Left hindlimb (tissue), 1 donor: ENCODE data around the gene CEACAM16.
A peak's percentile ranks its signal among the peaks of the same experiment; 100 is the strongest.

ENCODE experiments used
- DNase-seq: peaks from one replicate; pipeline ENCODE4 v3.0.0-alpha.2; 2018

Gene CEACAM16

DNA sequence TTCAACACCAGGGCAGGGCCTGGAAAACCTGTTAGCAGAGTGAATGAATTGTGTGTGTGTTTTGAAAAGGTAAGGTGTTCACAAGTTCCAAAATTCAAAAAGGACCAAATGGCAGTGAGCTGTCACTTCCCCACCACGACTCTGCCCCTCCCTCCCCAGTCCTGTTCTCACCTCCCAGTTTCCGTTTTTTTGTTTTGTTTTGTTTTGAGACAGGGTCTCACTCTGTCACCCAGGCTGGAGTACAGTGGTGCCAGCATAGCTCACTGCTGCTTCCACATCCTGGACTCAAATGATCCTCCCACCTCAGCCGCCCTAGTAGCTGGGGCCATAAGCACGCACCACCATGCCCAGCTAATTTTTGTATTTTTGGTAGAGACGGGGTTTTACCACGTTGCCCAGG, 29.2 kb downstream of the CEACAM16 start:
- no peak for DNase-seq

DNA sequence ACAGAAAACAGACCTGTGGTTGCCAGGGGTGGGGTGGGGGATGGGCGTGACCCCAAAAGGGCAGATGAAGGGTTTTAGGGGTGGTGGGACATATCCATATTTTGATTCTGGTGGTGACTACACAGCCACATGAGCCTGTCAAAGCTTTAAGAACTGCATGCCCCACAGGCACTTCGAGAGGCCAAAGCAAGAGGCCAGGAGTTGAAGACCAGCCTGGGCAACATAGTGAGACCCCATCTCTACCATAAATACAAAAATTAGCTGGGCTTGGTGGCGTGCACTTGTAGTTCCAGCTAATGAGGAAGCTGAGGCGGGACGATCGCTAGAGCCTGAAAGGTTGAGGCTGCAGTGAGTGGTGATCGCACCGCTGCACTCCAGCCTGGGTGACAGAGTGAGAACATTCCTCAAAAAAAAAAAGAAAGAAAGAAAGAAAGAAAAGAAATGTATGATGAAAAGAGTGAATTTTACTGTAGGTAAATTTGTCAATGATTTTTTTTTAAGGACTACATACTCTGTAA, 30.6 kb downstream of the CEACAM16 start:
- no peak for DNase-seq

GRCh38 chr19:44731081-44731480, 32.1 kb downstream of the CEACAM16 start:
- no peak for DNase-seq

DNA sequence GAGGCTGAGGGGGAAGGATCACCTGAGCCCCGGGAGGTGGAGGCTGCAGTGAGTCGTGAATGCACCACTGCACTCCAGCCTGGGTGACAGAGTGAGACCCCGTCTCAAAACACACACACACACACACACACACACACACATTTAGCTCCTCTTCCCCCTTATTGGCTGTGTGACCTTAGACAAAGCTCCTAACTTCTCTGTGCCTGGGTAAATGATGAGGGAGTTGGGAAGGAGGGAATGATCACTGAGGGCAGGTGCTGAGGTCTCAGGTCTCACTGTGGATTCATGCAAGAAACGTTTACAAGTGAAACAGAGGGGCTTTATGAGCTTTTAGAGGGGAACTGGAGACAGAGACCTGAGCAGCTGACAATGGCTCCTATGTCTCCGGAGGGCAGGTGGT, 32.7 kb downstream of the CEACAM16 start:
- DNase-seq, result no peak

DNA sequence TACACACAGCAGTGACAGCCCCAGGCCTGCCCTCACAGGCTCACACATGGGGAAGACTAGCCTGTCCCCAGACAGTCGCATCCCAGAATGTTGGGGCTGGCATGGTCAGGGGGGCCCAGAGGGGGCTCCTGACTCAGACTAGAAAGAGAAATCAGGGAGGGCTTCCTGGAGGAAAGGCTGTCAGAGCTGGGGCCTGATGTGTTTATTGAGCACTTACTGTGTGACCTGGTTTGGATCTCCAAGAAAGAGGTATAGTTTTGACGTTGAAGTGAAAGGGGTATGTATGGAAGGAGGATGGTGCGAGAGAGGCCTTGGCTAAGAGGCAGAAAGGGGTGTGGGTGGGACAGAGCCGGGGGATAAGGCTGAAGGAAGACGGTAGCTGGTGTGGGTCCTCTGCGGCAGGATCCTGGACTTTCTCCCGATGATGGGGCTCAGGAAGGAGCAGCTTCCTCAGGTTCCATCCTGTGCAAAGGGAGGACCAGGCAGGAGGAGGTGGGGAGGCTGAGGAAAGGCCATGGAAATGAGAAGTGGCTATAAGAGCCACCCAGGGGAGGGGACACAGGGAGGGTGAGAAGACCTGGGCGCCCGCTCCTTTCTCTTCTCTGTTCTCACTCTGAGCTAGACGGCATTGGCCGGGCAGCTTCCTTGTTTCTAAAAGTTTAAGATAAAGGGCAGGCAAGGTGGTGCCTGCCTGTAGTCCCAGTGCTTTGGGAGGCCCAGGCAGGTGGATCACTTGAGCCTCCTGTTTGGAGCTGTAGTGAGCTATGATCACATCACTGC, 33.5 kb downstream of the CEACAM16 start:
- no peak for DNase-seq

GRCh38 chr19:44734357-44734756, 35.4 kb downstream of the CEACAM16 start:
- DNase-seq, result no peak

DNA sequence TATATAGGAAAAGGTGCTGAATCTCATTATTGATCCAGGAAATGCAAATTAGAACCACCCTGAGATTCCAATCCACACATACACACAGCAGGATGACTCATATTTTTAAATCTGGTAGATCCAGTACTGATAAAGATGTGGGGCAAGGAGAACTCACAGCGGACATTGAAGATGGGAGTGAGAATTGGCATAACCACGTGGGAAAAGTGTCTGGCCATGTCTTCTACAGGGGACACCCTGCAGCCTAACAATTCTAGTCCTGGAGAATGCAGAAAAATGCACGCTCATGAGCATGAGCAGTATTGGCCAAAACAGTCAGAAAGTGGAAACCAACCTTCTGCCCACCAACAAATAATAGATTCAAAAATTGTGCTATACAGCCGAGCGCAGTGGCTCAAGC, 36.1 kb downstream of the CEACAM16 start:
- no peak for DNase-seq

GRCh38 chr19:44737238-44738071, 38.5 kb downstream of the CEACAM16 start:
- DNase-seq, result no peak

DNA sequence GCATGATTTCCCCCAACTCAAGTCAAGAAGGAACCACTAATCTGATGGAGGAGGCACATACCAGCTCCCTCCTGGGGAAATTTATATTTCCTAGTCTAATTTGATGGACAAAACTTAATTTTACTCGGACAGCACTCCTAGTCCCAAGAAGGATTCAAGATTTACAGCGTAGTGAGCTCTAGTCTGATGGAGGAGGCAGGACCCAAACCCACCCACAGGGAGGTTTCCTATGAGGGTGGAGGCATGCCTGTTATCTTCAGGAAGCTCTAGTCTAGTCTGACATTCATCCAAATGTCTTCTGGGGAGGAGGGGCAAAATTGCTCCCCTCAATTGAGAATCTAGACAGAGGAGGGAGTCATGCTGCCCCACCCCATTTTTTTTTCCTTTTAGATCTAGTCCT, 39.2 kb downstream of the CEACAM16 start:
- no peak for DNase-seq

DNA sequence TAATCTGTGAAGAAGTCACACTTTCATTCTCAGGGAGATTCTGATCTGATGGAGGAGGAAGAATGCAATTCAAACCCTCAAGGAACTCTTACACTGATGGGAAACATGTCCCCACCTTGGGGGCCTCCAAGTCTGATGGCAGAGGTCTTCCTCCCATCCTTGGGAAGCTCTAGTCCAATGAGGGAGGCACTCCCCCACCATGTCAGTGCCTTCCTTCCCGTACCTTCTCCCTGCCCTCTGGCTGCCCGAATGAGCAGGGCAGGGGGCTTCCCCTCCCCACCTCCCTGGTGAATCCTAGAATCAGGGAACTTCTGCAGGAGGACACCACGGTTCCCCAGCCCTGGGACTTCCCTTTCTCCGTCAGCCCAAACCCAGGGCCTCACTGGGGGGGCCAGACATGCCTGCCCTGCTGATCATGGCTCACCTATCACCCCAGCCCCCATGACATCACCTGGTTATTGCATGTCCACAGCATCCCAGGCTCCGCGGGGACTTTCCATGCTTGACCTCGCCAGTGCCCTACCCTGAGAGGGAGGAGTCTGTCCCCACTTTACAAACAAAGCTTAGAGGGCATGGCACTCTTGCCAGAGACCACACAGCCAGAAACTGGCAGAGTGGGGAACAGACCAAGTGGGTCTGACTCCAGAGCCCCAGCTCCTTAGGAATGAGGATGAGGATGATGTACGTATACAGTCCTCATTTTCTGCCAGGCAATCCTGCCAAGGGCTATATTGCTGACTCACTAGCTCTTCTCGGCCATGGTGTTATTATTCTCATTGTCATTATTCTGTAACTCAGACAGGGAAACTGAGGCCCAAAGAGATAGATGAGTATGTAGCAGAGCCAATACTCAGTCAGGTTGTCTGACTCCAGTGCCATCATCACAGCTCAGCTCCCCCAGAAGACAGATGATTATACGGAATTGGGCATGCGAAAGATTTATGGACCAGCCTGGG, 39.9 kb downstream of the CEACAM16 start:
- DNase-seq, result no peak

- no peak for DNase-seq
Observed at GRCh38 chr19:44740351-44740824, 41.4 kb downstream of the CEACAM16 start.

DNA sequence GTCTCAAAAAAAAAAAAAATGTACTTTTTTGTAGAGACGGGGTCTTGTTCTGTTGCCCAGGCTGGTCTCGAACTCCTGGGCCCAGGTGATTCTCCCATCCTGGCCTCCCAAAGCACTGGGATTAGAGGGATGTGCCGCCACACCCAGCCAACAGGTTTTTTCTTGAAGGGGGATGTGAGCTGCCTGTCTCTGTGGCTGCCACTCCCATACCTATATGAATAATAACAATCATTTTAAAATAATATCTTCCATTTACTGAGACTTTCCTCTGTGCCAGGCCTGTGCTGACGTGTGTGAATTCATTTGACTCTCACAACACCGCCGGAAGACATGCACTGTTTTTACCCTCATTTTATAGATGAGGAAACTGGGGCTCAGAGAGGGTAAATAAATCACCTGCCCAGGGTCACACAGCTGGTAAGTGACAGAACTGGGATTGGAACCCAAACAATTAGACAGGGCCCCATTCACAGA, 42.3 kb downstream of the CEACAM16 start:
- no peak for DNase-seq

DNA sequence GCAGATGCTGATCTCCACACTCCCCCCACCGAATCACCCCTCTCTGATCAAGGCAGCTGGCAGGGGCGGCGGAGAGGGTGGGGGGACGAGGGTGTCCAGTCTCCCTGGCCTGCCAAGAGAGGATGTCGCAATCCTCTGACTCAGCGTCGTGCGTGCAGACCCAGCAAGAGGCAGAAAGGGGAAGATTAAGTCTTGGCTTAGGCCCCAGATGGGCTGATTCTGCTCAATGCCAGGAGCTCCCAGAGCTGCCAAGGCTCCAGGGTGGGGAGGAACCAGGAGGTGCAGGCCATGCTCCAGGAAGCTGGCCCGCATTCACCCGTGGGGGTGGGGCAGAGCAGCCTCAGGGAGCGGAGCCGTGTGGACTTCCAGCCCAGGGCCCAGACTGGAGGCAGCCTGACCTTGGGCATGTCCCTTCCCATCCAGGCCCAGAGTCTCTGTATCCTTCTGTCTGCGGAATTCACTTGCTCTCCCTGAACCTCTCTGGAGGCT, 42.9 kb downstream of the CEACAM16 start:
- peak; percentile 96 for DNase-seq

DNA sequence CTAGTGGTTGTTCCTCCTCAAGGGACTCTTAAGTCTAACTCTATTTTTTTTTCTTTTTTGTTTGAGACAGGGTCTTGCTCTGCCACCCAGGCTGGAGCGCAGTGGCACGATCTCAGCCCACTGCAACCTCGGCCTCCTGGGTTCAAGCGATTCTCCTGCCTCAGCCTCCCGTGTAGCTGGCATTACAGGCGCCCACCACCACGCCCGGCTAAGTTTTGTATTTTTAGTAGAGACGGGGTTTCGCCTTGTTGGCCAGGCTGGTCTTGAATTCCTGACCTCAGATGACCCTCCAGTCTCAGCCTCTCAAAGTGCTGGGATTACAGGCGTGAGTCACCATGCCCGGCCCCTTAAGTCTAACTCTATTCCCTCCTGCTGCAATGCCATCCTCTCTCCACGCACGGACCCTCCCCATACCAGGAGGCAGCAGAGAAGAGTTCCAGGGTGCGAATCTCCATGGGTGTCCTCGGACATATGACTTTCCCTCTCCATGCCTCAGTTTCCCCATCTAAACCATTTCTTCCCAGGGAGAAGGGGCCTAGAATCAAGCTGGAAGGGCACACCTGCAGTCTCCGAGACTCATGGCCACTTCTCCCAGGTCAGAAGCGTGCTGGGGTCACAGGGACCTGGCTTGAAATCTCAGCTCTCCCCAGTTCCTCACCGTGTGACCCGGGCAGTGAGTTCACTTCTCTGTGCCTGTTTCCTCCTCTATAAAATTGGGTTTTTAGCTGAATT, 43.5 kb downstream of the CEACAM16 start:
- DNase-seq, result no peak

GRCh38 chr19:44744871-44745332, 46.0 kb downstream of the CEACAM16 start:
- no peak for DNase-seq

GRCh38 chr19:44745341-44745831, 46.4 kb downstream of the CEACAM16 start:
- peak; percentile 88 for DNase-seq

GRCh38 chr19:44745887-44746600, 47.1 kb downstream of the CEACAM16 start:
- DNase-seq, result no peak

- no peak for DNase-seq
Observed at GRCh38 chr19:44746616-44746945, 47.6 kb downstream of the CEACAM16 start.

- peak; percentile 93 for DNase-seq
Observed at GRCh38 chr19:44746946-44747738, 48.2 kb downstream of the CEACAM16 start.
